D721Med (cell line): Measurements from ENCODE around the gene PDGFRB.
"Not testable (repeated sequence)": the region's sequence is repeated elsewhere in the genome, so short reads cannot be mapped to it uniquely, and the experiment has no call there.

ENCODE experiments used
- DNase-seq: peaks from one replicate; pipeline ENCODE4 v3.0.0; 2011; ENCODE audit warnings: low spot score; ENCODE audit not compliant: insufficient read length
- FAIRE-seq: peaks from 2 replicates; lab custom pipeline; 2011; peaks lifted over from hg19 to GRCh38; lab: Jason Lieb, UNC
- CTCF ChIP-seq: IDR thresholded peaks from 2 replicates; pipeline ENCODE4 v1.5.1; 2012; ENCODE audit warnings: mild to moderate bottlenecking, control low read depth; ENCODE audit not compliant: insufficient read depth; ENCODE audit errors: missing control alignments

PDGFRB gene

GRCh38 chr5:150103678-150104549, 51.7 kb downstream of the PDGFRB start:
- TF ChIP-seq CTCF = no peak
- FAIRE-seq (no peak), DNase-seq (no peak)

- no peak for TF ChIP-seq CTCF
- no peak for DNase-seq
- no peak for FAIRE-seq
These were observed 54.6 kb downstream of the PDGFRB start for GRCh38 chr5:150101023-150101422.

- TF ChIP-seq CTCF = no peak
- FAIRE-seq = no peak
These were observed 58.5 kb downstream of the PDGFRB start for GRCh38 chr5:150097152-150097551.

GRCh38 chr5:150092159-150092787, 63.4 kb downstream of the PDGFRB start:
- no peak for FAIRE-seq
- TF ChIP-seq CTCF = no peak
- no peak for DNase-seq

More at GRCh38 chr5:150097152-150097551, 58.5 kb downstream of the PDGFRB start:
- DNase-seq = no peak

GRCh38 chr5:150085950-150086715, 69.5 kb downstream of the PDGFRB start, which contains the start of gene CSF1R:
Gene CSF1R, minus strand, starts transcription at chr5:150086554. Its CDS starts 127 bp downstream, at chr5:150086427.
- no peak for TF ChIP-seq CTCF
- DNase-seq (no peak), FAIRE-seq (no peak)

GRCh38 chr5:150085191-150085912, 70.3 kb downstream of the PDGFRB start:
- TF ChIP-seq CTCF = no peak
- DNase-seq = no peak
- no peak for FAIRE-seq

- DNase-seq, FAIRE-seq: not testable (repeated sequence)
These were observed 70.9 kb downstream of the PDGFRB start for GRCh38 chr5:150084754-150085153.
